Liver (tissue), 9 donors: ENCODE results near the gene RIC1. TPM values are rescaled to one million over a fixed set of nuclear protein-coding genes. Genes with fewer than 3 reads are reported as not detected.

Source experiments
- DNase-seq: peaks from one replicate; pipeline ENCODE4 v3.0.0-alpha.2; 2017; ENCODE audit warnings: low spot score
- H3K27ac ChIP-seq, 2 donors: one replicate each; pipeline ENCODE4 v1.7.0; 2013; ENCODE audit warnings: inconsistent platforms in 2 of 2, low read length in 2 of 2, control low read depth in 1 of 2, low read depth in 1 of 2, mild to moderate bottlenecking in 1 of 2
- H3K27me3 ChIP-seq, 4 donors: one replicate each; pipeline versions ENCODE4 v1.6.1 to v1.7.0; 2013; ENCODE audit warnings: low read length in 3 of 4, inconsistent platforms in 1 of 4, mild to moderate bottlenecking in 1 of 4, moderate library complexity in 1 of 4; ENCODE audit not compliant: control insufficient read depth in 4 of 4, insufficient read depth in 4 of 4
- H3K36me3 ChIP-seq, 4 donors: one replicate each; pipeline versions ENCODE4 v1.6.1 to v1.7.0; 2013; ENCODE audit warnings: low read length in 3 of 4, mild to moderate bottlenecking in 3 of 4, low read depth in 1 of 4, moderate library complexity in 1 of 4; ENCODE audit not compliant: control insufficient read depth in 4 of 4, insufficient read depth in 3 of 4
- H3K4me1 ChIP-seq, 4 donors: one replicate each; pipeline versions ENCODE4 v1.6.1 to v1.7.0; 2013; ENCODE audit warnings: low read length in 3 of 4, mild to moderate bottlenecking in 3 of 4, moderate library complexity in 1 of 4; ENCODE audit not compliant: control insufficient read depth in 4 of 4, insufficient read depth in 4 of 4
- H3K4me3 ChIP-seq, 3 donors: one replicate each; pipeline versions ENCODE4 v1.6.1 to v1.7.0; 2013; ENCODE audit warnings: low read length in 3 of 3, control low read depth in 1 of 3, low read depth in 1 of 3, mild to moderate bottlenecking in 1 of 3
- H3K9ac ChIP-seq, 2 donors: one replicate each; pipeline ENCODE4 v1.7.0; 2013; ENCODE audit warnings: low read length in 2 of 2, mild to moderate bottlenecking in 2 of 2, moderate library complexity in 2 of 2, control low read depth in 1 of 2, low read depth in 1 of 2
- H3K9me3 ChIP-seq, 4 donors: one replicate each; pipeline versions ENCODE4 v1.6.1 to v1.7.0; 2013; ENCODE audit warnings: low read length in 3 of 4; ENCODE audit not compliant: control insufficient read depth in 4 of 4
- ATF3 ChIP-seq: IDR thresholded peaks from 2 replicates; pipeline ENCODE4 v1.6.1; 2016; ENCODE audit warnings: antibody characterized with exemption
- CTCF ChIP-seq: fragments of 150-350 bp; IDR thresholded peaks from 2 replicates; pipeline ENCODE4 v1.5.1; 2017; ENCODE audit warnings: improper control_type of control experiment, low read depth, low read length; ENCODE audit not compliant: missing input control
- EGR1 ChIP-seq, 2 donors: IDR thresholded peaks; 2 replicates each; pipeline ENCODE4 v1.6.1; 2016 to 2018; ENCODE audit warnings: antibody characterized with exemption in 2 of 2, low read depth in 2 of 2
- FOXA1 ChIP-seq: IDR thresholded peaks from 2 replicates; pipeline ENCODE4 v1.6.1; 2016; ENCODE audit warnings: antibody characterized with exemption
- FOXA2 ChIP-seq: IDR thresholded peaks from 2 replicates; pipeline ENCODE4 v1.6.1; 2016; ENCODE audit warnings: antibody characterized with exemption
- GABPA ChIP-seq, 2 donors: IDR thresholded peaks in 1 of 2; conservative IDR thresholded peaks in 1 of 2; 2 replicates each; pipeline ENCODE4 v1.6.1; 2016; ENCODE audit warnings: antibody characterized with exemption in 2 of 2, mild to moderate bottlenecking in 1 of 2, moderate library complexity in 1 of 2
- HNF4A ChIP-seq, 2 donors: conservative IDR thresholded peaks; 2 replicates each; pipeline ENCODE4 v1.6.1; 2016; ENCODE audit warnings: antibody characterized with exemption in 2 of 2, mild to moderate bottlenecking in 2 of 2
- HNF4G ChIP-seq: IDR thresholded peaks from 2 replicates; pipeline ENCODE4 v1.6.1; 2016; ENCODE audit warnings: antibody characterized with exemption
- JUND ChIP-seq, 2 donors: IDR thresholded peaks; 2 replicates each; pipeline ENCODE4 v1.6.1; 2016; ENCODE audit warnings: antibody characterized with exemption in 2 of 2
- MAX ChIP-seq: IDR thresholded peaks from 2 replicates; pipeline ENCODE4 v1.6.1; 2016; ENCODE audit warnings: antibody characterized with exemption
- NR2F2 ChIP-seq: IDR thresholded peaks from 2 replicates; pipeline ENCODE4 v1.6.1; 2016; ENCODE audit warnings: antibody characterized with exemption
- RAD21 ChIP-seq, 2 donors: IDR thresholded peaks; 2 replicates each; pipeline ENCODE4 v1.6.1; 2016; ENCODE audit warnings: antibody characterized with exemption in 2 of 2, mild to moderate bottlenecking in 2 of 2
- RXRA ChIP-seq, 2 donors: IDR thresholded peaks; 2 replicates each; pipeline ENCODE4 v1.6.1; 2017 to 2018; ENCODE audit warnings: antibody characterized with exemption in 2 of 2, mild to moderate bottlenecking in 1 of 2
- SP1 ChIP-seq: IDR thresholded peaks from 2 replicates; pipeline ENCODE4 v1.6.1; 2018; ENCODE audit warnings: antibody characterized with exemption, mild to moderate bottlenecking
- TAF1 ChIP-seq: conservative IDR thresholded peaks from 2 replicates; pipeline ENCODE4 v1.6.1; 2016; ENCODE audit warnings: antibody characterized with exemption, mild to moderate bottlenecking
- YY1 ChIP-seq: IDR thresholded peaks from 2 replicates; pipeline ENCODE4 v1.6.1; 2016; ENCODE audit warnings: antibody characterized with exemption, mild to moderate bottlenecking
- ZBTB33 ChIP-seq: IDR thresholded peaks from 2 replicates; pipeline ENCODE4 v1.6.1; 2016; ENCODE audit warnings: antibody characterized with exemption
- WGBS: extraction: QIAGEN DNeasy Blood & Tissue Kit; methylation state at CpG from one replicate; pipeline ENCODE4 v1.1.7; 2013; 5-methylcytosine and 5-hydroxymethylcytosine counted together
- polyA plus RNA-seq, 2 donors: library from polyadenylated mRNA; stranded (reverse) in 1 of 2; unstranded in 1 of 2; fragments of 200-250 nt in 1 of 2; fragments of >200 nt in 1 of 2; fragmentation: Nextera tagmentation in 1 of 2; extraction: Ambion mirVana in 1 of 2; gene quantifications; one replicate each; pipeline versions ENCODE4 v1.2.1 to v1.2.3, GENCODE V29; 2013 to 2015
- total RNA-seq, 2 donors: library from RNA; depleted of rRNA; stranded (reverse); fragments of >200 nt; gene quantifications; one replicate each; pipeline ENCODE4 v1.2.3, GENCODE V29; 2014
- donor health status: healthy.
- donor health status: healthy.
- donor health status: healthy.
- donor health status: healthy.
- donor health status: healthy.

RIC1 gene
- total and polyA plus RNA-seq, 4 donors, result 4.1 to 25.8 (median 9.8) TPM

GRCh38 chr9:5582835-5583195, 46.1 kb upstream of the RIC1 start (continued):
- TF ChIP-seq EGR1 (IDR thresholded peaks at IDR 0.05; ENCODE audit: low read depth in 2 of 2) (no peak), ZBTB33 (no peak), FOXA1 (no peak), RAD21 (IDR thresholded peaks at IDR 0.05) (no peak), NR2F2 (no peak), SP1 (no peak)

- Histone ChIP-seq H3K9ac (no peak overlapping the region), H3K27ac (no peak overlapping the region), H3K36me3 (no peaks in the 10 kb centered on the region), H3K4me3 (no peak overlapping the region), H3K27me3 (no peaks in the 10 kb centered on the region), H3K9me3 (no peaks in the 10 kb centered on the region), H3K4me1 (peaks cover 0 to 2% (median 0%) of the 10 kb centered on the region in 4 donors)
- DNase-seq, result no peak
- TF ChIP-seq TAF1 (no peak), SP1 (no peak), HNF4A (conservative IDR thresholded peaks at IDR 0.05) (no peak), ZBTB33 (no peak), MAX (no peak), FOXA1 (no peak), ATF3 (no peak), GABPA (IDR thresholded peaks at IDR 0.05 in 1 of 2, conservative IDR thresholded peaks at IDR 0.05 in 1 of 2) (no peak), EGR1 (IDR thresholded peaks at IDR 0.05; ENCODE audit: low read depth in 2 of 2) (no peak), FOXA2 (no peak), NR2F2 (no peak), JUND (IDR thresholded peaks at IDR 0.05) (no peak), RXRA (IDR thresholded peaks at IDR 0.05) (no peak), YY1 (no peak), CTCF (no peak)
Measured at GRCh38 chr9:5586391-5586802, 42.5 kb upstream of the RIC1 start.

- Histone ChIP-seq H3K36me3 (no peaks in the 10 kb centered on the region), H3K4me1 (peaks cover 0 to 2% (median 0%) of the 10 kb centered on the region in 4 donors), H3K9ac (no peak overlapping the region), H3K27ac (no peak overlapping the region), H3K4me3 (no peak overlapping the region), H3K27me3 (no peaks in the 10 kb centered on the region), H3K9me3 (no peaks in the 10 kb centered on the region)
- TF ChIP-seq CTCF (no peak), YY1 (no peak), RAD21 (IDR thresholded peaks at IDR 0.05) (no peak), HNF4G (no peak), ZBTB33 (no peak), EGR1 (IDR thresholded peaks at IDR 0.05; ENCODE audit: low read depth in 2 of 2) (no peak), GABPA (IDR thresholded peaks at IDR 0.05 in 1 of 2, conservative IDR thresholded peaks at IDR 0.05 in 1 of 2) (no peak), FOXA2 (no peak), RXRA (IDR thresholded peaks at IDR 0.05) (no peak)
- no peak for DNase-seq
- 89% methylated on average over 1 of the region's 1 CpG for WGBS
Measured at GRCh38 chr9:5587024-5587423, 41.9 kb upstream of the RIC1 start.
